HL-60 (cell line): Measurements from ENCODE around the gene SOCS3.

Source experiments
- TF ChIP-seq, protein P1 (sequence below): IDR thresholded peaks from one replicate; pipeline ENCODE4 v1.5.1; 2011; ENCODE audit warnings: low read length, control low read depth, inconsistent platforms; ENCODE audit not compliant: insufficient read depth
- TF ChIP-seq, protein P2 (sequence below): IDR thresholded peaks from 2 replicates; pipeline ENCODE4 v1.6.1; 2012; ENCODE audit warnings: low read depth; ENCODE audit not compliant: insufficient replicate concordance

DNA sequence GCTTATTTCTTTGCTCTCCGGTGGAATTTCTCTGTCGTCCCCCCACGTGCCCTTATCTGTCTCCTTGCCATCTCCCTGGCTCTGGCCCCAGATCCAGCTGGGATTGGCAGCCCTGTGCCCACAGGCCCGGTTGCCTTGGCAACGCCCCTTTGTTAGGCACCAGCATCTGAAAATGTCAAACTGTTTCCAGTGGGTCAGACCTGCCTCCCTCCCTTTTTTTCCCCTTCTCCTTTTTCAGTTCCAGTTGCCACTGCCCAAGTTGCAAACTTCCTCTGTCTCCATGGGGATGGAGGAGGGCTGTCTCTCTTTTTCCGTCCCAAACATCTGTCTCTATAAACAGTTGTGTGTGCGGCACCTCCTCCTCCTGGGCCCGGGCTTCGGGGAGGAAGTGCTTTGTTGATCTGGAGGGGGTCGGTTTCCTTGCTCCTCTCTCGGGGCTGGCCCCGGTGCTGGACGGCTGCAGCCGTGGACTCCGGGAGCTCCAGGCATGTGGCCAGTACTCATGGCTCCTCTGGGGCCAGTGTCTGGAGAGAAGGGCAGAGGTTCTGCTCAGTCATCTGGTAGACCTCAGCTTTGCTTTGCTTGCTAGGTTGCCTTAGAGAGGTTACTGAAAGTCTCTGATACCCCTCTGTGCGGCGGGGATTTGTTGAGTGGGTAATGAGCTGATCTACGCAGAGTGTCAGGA, 35.3 kb downstream of the SOCS3 start:
- TF ChIP-seq, protein P1, sequence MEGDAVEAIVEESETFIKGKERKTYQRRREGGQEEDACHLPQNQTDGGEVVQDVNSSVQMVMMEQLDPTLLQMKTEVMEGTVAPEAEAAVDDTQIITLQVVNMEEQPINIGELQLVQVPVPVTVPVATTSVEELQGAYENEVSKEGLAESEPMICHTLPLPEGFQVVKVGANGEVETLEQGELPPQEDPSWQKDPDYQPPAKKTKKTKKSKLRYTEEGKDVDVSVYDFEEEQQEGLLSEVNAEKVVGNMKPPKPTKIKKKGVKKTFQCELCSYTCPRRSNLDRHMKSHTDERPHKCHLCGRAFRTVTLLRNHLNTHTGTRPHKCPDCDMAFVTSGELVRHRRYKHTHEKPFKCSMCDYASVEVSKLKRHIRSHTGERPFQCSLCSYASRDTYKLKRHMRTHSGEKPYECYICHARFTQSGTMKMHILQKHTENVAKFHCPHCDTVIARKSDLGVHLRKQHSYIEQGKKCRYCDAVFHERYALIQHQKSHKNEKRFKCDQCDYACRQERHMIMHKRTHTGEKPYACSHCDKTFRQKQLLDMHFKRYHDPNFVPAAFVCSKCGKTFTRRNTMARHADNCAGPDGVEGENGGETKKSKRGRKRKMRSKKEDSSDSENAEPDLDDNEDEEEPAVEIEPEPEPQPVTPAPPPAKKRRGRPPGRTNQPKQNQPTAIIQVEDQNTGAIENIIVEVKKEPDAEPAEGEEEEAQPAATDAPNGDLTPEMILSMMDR, result no peak
- TF ChIP-seq, protein P2, sequence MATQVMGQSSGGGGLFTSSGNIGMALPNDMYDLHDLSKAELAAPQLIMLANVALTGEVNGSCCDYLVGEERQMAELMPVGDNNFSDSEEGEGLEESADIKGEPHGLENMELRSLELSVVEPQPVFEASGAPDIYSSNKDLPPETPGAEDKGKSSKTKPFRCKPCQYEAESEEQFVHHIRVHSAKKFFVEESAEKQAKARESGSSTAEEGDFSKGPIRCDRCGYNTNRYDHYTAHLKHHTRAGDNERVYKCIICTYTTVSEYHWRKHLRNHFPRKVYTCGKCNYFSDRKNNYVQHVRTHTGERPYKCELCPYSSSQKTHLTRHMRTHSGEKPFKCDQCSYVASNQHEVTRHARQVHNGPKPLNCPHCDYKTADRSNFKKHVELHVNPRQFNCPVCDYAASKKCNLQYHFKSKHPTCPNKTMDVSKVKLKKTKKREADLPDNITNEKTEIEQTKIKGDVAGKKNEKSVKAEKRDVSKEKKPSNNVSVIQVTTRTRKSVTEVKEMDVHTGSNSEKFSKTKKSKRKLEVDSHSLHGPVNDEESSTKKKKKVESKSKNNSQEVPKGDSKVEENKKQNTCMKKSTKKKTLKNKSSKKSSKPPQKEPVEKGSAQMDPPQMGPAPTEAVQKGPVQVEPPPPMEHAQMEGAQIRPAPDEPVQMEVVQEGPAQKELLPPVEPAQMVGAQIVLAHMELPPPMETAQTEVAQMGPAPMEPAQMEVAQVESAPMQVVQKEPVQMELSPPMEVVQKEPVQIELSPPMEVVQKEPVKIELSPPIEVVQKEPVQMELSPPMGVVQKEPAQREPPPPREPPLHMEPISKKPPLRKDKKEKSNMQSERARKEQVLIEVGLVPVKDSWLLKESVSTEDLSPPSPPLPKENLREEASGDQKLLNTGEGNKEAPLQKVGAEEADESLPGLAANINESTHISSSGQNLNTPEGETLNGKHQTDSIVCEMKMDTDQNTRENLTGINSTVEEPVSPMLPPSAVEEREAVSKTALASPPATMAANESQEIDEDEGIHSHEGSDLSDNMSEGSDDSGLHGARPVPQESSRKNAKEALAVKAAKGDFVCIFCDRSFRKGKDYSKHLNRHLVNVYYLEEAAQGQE, result no peak
